ENCODE data around the gene CCDC171. TPM values are rescaled to one million over a fixed set of nuclear protein-coding genes. Genes with fewer than 3 reads are reported as not detected.

The CCDC171 gene
- polyA plus RNA-seq, 4 donors, result 0.27 to 2.1 (median 0.92) TPM

GRCh38 chr9:15541872-15542271, 11.0 kb upstream of the CCDC171 start:
- 32 to 34% (median 32%) methylated on average over 2 of the region's 2 CpGs for WGBS, 3 donors
- H3K27ac ChIP-seq (ENCODE audit: low read depth in 1 of 3, low read length in 2 of 3), result no peak overlapping the region
- DNase-seq (no peak), FAIRE-seq (no peak)
- H3K4me1 ChIP-seq (ENCODE audit: control insufficient read depth in 3 of 3, insufficient read depth in 2 of 3, low read depth in 1 of 3, low read length in 2 of 3), result no peaks in the 10 kb centered on the region
- H3K36me3 ChIP-seq (ENCODE audit: control insufficient read depth in 3 of 3, insufficient read depth in 2 of 3, low read depth in 1 of 3, low read length in 3 of 3), result no peaks in the 10 kb centered on the region
- H3K27me3 ChIP-seq (ENCODE audit: control insufficient read depth in 3 of 3, insufficient read depth in 3 of 3, low read length in 3 of 3), result no peaks in the 10 kb centered on the region
- H3K4me3 ChIP-seq (ENCODE audit: low read depth in 1 of 3, low read length in 3 of 3), result no peak overlapping the region
- H3K9me3 ChIP-seq (ENCODE audit: control insufficient read depth in 2 of 2, insufficient read depth in 1 of 2, low read depth in 1 of 2, low read length in 1 of 2), result no peaks in the 10 kb centered on the region

DNA sequence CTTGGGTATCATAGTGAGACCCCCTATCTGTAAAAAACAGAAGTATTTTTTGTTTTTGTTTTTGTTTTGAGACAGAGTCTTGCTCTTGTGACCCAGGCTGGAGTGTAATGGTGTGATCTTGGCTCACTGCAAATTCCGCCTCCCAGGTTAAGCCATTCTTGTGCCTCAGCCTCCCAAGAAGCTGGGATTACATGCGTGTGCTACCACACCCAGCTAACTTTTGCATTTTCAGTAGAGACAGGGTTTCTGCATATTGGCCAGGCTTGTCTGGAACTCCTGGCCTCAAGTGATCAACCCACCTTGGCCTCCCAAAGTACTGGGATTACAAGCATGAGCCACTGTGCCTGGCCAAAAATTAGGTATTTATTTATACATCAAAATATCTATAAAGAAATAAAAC, 10.2 kb upstream of the CCDC171 start:
- Histone ChIP-seq H3K4me1 (ENCODE audit: control insufficient read depth in 3 of 3, insufficient read depth in 2 of 3, low read depth in 1 of 3, low read length in 2 of 3) (no peaks in the 10 kb centered on the region), H3K27me3 (ENCODE audit: control insufficient read depth in 3 of 3, insufficient read depth in 3 of 3, low read length in 3 of 3) (no peaks in the 10 kb centered on the region), H3K36me3 (ENCODE audit: control insufficient read depth in 3 of 3, insufficient read depth in 2 of 3, low read depth in 1 of 3, low read length in 3 of 3) (no peaks in the 10 kb centered on the region), H3K27ac (ENCODE audit: low read depth in 1 of 3, low read length in 2 of 3) (no peak overlapping the region), H3K4me3 (ENCODE audit: low read depth in 1 of 3, low read length in 3 of 3) (no peak overlapping the region), H3K9me3 (ENCODE audit: control insufficient read depth in 2 of 2, insufficient read depth in 1 of 2, low read depth in 1 of 2, low read length in 1 of 2) (no peaks in the 10 kb centered on the region)
- no peak for DNase-seq
- FAIRE-seq, result no peak
- 92 to 94% (median 93%) methylated on average over 2 of the region's 2 CpGs for WGBS, 3 donors

DNA sequence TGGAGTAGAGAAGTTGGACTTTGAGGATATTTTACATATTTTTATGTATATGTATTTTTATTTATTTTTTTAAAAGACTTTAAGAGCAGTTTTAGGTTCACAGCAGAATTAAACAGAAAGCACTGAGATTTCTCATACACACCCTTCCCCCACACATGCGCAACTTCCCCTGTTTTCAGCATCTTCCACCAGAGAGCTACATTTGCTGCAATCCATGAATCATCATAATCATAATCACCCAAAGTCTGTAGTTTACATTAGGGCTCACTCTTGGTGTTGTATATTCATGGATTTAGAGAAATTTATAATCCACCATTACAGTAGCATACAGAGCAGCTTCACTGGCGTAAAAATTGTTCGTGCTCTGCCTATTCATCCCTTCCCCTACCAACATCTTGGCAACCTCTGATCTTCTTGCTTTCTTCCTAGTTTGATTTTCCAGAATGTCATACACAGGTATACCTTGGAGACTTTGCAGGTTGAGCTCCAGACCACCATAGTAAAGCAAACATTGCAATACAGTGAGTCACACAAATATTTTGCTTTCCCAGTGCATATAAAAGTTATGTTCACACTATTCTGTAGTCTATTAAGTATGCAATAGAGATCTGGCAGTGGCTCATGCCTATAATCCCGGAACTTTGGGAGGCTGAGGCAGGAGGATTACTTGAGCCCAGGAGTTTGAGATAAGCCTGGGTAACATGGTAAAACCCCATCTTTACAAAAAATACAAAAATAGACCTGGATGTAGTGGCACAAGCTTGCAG, 9.6 kb upstream of the CCDC171 start:
- Histone ChIP-seq H3K36me3 (ENCODE audit: control insufficient read depth in 3 of 3, insufficient read depth in 2 of 3, low read depth in 1 of 3, low read length in 3 of 3) (no peaks in the 10 kb centered on the region), H3K4me1 (ENCODE audit: control insufficient read depth in 3 of 3, insufficient read depth in 2 of 3, low read depth in 1 of 3, low read length in 2 of 3) (no peaks in the 10 kb centered on the region), H3K27me3 (ENCODE audit: control insufficient read depth in 3 of 3, insufficient read depth in 3 of 3, low read length in 3 of 3) (no peaks in the 10 kb centered on the region), H3K4me3 (ENCODE audit: low read depth in 1 of 3, low read length in 3 of 3) (no peak overlapping the region), H3K27ac (ENCODE audit: low read depth in 1 of 3, low read length in 2 of 3) (no peak overlapping the region), H3K9me3 (ENCODE audit: control insufficient read depth in 2 of 2, insufficient read depth in 1 of 2, low read depth in 1 of 2, low read length in 1 of 2) (no peaks in the 10 kb centered on the region)
- WGBS, 3 donors, result 81 to 88% (median 87%) methylated on average over 4 of the region's 4 CpGs
- DNase-seq (no peak), FAIRE-seq (no peak)

GRCh38 chr9:15549611-15550010, 3.2 kb upstream of the CCDC171 start:
- WGBS, 3 donors, result 80 to 84% (median 83%) methylated on average over 2 of the region's 2 CpGs
- FAIRE-seq (no peak), DNase-seq (no peak)
- Histone ChIP-seq H3K27ac (ENCODE audit: low read depth in 1 of 3, low read length in 2 of 3) (no peak overlapping the region), H3K36me3 (ENCODE audit: control insufficient read depth in 3 of 3, insufficient read depth in 2 of 3, low read depth in 1 of 3, low read length in 3 of 3) (no peaks in the 10 kb centered on the region), H3K27me3 (ENCODE audit: control insufficient read depth in 3 of 3, insufficient read depth in 3 of 3, low read length in 3 of 3) (no peaks in the 10 kb centered on the region), H3K4me1 (ENCODE audit: control insufficient read depth in 3 of 3, insufficient read depth in 2 of 3, low read depth in 1 of 3, low read length in 2 of 3) (peaks cover 0 to 10% (median 3%) of the 10 kb centered on the region in 3 donors), H3K4me3 (ENCODE audit: low read depth in 1 of 3, low read length in 3 of 3) (no peak overlapping the region), H3K9me3 (ENCODE audit: control insufficient read depth in 2 of 2, insufficient read depth in 1 of 2, low read depth in 1 of 2, low read length in 1 of 2) (no peaks in the 10 kb centered on the region)

DNA sequence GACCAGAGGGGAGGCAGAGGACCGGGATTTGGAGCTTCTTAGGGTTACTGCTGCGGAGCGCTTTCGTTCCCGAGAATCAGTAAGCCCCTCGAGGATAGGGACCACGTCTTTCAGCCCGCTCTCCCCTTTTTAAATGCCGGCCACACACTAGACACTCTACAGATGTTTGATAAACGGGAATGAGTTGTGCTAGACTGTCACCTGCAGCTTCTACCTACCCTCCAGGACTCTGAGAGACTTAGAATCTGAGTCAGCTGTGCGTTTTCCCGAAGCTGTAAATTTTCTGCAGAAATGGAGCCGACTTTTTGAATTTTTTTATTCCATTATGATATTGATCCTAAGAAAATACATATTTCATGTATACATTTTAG, 670 bp downstream of the CCDC171 start:
- peak overlapping the region; percentile 30 to 92 (median 64) for H3K4me3 ChIP-seq (ENCODE audit: low read depth in 1 of 3, low read length in 3 of 3)
- DNase-seq, result no peak
- no peaks in the 10 kb centered on the region for H3K9me3 ChIP-seq (ENCODE audit: control insufficient read depth in 2 of 2, insufficient read depth in 1 of 2, low read depth in 1 of 2, low read length in 1 of 2)
- no peaks in the 10 kb centered on the region for H3K36me3 ChIP-seq (ENCODE audit: control insufficient read depth in 3 of 3, insufficient read depth in 2 of 3, low read depth in 1 of 3, low read length in 3 of 3)
- H3K27me3 ChIP-seq (ENCODE audit: control insufficient read depth in 3 of 3, insufficient read depth in 3 of 3, low read length in 3 of 3), result no peaks in the 10 kb centered on the region
- no peak for FAIRE-seq
- H3K4me1 ChIP-seq (ENCODE audit: control insufficient read depth in 3 of 3, insufficient read depth in 2 of 3, low read depth in 1 of 3, low read length in 2 of 3), result peaks cover 0 to 10% (median 3%) of the 10 kb centered on the region in 3 donors
- H3K27ac ChIP-seq (ENCODE audit: low read depth in 1 of 3, low read length in 2 of 3), result peak overlapping the region in 2 of 3 donors; percentile 76 to 94
- 0 to 2% (median 1%) methylated on average over 13 of the region's 13 CpGs for WGBS, 3 donors

DNA sequence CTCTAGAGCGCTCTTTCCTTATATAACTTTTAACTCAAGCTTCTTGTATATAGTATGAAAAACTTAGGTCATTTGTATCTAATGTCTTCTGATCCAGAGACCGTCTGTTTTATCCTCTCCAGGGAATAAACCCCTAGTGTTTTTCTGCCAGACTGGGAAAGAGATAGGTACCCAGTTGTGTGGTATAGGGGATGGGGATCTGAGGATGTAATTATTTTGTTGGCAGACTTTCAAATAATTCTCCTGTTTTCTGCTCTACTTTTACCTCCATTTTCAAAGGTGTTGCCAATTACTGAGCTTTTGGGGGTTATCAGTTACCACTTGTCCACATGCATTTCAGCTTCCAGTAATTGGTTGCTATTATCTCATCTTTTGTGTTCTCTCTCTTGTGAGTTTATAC, 17.9 kb downstream of the CCDC171 start:
- no peak for FAIRE-seq
- no peaks in the 10 kb centered on the region for H3K9me3 ChIP-seq (ENCODE audit: control insufficient read depth in 2 of 2, insufficient read depth in 1 of 2, low read depth in 1 of 2, low read length in 1 of 2)
- 90 to 96% (median 93%) methylated on average over 2 of the region's 2 CpGs for WGBS, 3 donors
- H3K36me3 ChIP-seq (ENCODE audit: control insufficient read depth in 3 of 3, insufficient read depth in 2 of 3, low read depth in 1 of 3, low read length in 3 of 3), result no peaks in the 10 kb centered on the region
- H3K27ac ChIP-seq (ENCODE audit: low read depth in 1 of 3, low read length in 2 of 3), result no peak overlapping the region
- H3K27me3 ChIP-seq (ENCODE audit: control insufficient read depth in 3 of 3, insufficient read depth in 3 of 3, low read length in 3 of 3), result no peaks in the 10 kb centered on the region
- H3K4me3 ChIP-seq (ENCODE audit: low read depth in 1 of 3, low read length in 3 of 3), result no peak overlapping the region
- H3K4me1 ChIP-seq (ENCODE audit: control insufficient read depth in 3 of 3, insufficient read depth in 2 of 3, low read depth in 1 of 3, low read length in 2 of 3), result no peaks in the 10 kb centered on the region
- no peak for DNase-seq

GRCh38 chr9:15572200-15572770, 19.4 kb downstream of the CCDC171 start:
- WGBS, 3 donors, result 97 to 100% (median 97%) methylated on average over 1 of the region's 1 CpG
- no peak for FAIRE-seq
- Histone ChIP-seq H3K36me3 (ENCODE audit: control insufficient read depth in 3 of 3, insufficient read depth in 2 of 3, low read depth in 1 of 3, low read length in 3 of 3) (no peaks in the 10 kb centered on the region), H3K4me1 (ENCODE audit: control insufficient read depth in 3 of 3, insufficient read depth in 2 of 3, low read depth in 1 of 3, low read length in 2 of 3) (no peaks in the 10 kb centered on the region), H3K27ac (ENCODE audit: low read depth in 1 of 3, low read length in 2 of 3) (no peak overlapping the region), H3K4me3 (ENCODE audit: low read depth in 1 of 3, low read length in 3 of 3) (no peak overlapping the region), H3K9me3 (ENCODE audit: control insufficient read depth in 2 of 2, insufficient read depth in 1 of 2, low read depth in 1 of 2, low read length in 1 of 2) (no peaks in the 10 kb centered on the region), H3K27me3 (ENCODE audit: control insufficient read depth in 3 of 3, insufficient read depth in 3 of 3, low read length in 3 of 3) (no peaks in the 10 kb centered on the region)
- DNase-seq, result no peak

DNA sequence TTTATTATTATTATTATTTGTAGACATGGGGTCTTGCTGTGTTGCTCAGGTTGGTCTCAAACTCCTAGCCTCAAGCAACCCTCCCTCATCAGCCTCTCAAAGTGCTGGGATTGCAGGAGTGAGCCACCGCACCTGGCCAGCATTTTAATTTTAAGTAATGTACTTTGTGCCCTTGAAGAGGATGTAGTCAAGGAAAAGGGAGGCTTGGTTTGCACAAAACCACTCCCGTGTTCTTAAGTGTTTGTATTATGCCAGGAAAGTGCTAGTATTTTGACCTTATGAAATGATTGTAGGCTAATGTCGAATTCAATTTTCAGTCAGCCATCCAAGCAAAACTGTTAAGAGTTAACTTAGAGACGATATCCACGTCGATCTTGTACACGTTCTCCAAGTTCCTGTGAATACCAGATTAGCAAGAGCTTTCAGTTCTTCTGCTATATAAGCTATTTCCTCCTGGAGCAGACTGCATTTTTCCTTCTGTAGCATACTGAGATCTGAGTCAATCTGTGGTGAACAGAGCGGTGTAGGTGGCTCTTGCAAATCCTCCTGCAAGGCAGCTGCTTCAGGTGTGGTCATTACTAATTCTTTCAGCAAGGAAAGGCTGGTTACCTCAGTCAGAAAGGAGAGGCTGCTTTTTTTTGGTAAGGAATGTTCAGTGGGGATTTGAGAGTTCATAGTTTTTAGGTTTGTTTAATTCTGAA, 23.7 kb downstream of the CCDC171 start:
- Histone ChIP-seq H3K27ac (ENCODE audit: low read depth in 1 of 3, low read length in 2 of 3) (no peak overlapping the region), H3K36me3 (ENCODE audit: control insufficient read depth in 3 of 3, insufficient read depth in 2 of 3, low read depth in 1 of 3, low read length in 3 of 3) (peaks cover 0 to 2% (median 0%) of the 10 kb centered on the region in 3 donors), H3K9me3 (ENCODE audit: control insufficient read depth in 2 of 2, insufficient read depth in 1 of 2, low read depth in 1 of 2, low read length in 1 of 2) (no peaks in the 10 kb centered on the region), H3K27me3 (ENCODE audit: control insufficient read depth in 3 of 3, insufficient read depth in 3 of 3, low read length in 3 of 3) (no peaks in the 10 kb centered on the region), H3K4me1 (ENCODE audit: control insufficient read depth in 3 of 3, insufficient read depth in 2 of 3, low read depth in 1 of 3, low read length in 2 of 3) (no peaks in the 10 kb centered on the region), H3K4me3 (ENCODE audit: low read depth in 1 of 3, low read length in 3 of 3) (no peak overlapping the region)
- FAIRE-seq, result no peak
- DNase-seq, result no peak
- 74 to 85% (median 84%) methylated on average over 8 of the region's 8 CpGs for WGBS, 3 donors

All from small intestine (tissue), 7 donors.